GM12801 (cell line): Measurements from ENCODE around the gene CLDN14.

Source experiments
- TF ChIP-seq, protein P1 (sequence below): IDR thresholded peaks from one replicate; pipeline ENCODE4 v1.5.1; 2011; ENCODE audit warnings: control low read depth; ENCODE audit not compliant: insufficient read length; ENCODE audit errors: extremely low read depth

The CLDN14 gene

DNA sequence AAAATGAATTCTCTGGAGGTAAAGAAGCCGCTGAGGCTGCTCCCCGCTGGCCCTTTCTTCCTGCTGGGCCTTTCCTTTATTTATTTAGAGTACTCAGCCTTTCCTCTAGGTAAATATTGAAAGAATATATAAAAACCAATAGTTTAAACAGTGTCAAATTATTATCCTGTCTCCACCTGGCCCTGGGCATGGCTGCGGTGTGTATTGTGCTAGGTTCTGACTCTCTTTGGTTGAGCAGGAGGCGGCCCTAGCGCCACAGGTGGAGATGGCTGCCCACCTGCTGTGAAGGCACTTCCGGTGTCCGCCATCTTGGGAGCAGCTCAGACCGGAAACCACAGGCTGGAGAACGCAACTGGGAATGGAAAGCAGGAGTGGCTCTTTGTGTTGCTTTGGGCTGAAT is 29.0 kb upstream of the CLDN14 start:
- TF ChIP-seq, protein P1, sequence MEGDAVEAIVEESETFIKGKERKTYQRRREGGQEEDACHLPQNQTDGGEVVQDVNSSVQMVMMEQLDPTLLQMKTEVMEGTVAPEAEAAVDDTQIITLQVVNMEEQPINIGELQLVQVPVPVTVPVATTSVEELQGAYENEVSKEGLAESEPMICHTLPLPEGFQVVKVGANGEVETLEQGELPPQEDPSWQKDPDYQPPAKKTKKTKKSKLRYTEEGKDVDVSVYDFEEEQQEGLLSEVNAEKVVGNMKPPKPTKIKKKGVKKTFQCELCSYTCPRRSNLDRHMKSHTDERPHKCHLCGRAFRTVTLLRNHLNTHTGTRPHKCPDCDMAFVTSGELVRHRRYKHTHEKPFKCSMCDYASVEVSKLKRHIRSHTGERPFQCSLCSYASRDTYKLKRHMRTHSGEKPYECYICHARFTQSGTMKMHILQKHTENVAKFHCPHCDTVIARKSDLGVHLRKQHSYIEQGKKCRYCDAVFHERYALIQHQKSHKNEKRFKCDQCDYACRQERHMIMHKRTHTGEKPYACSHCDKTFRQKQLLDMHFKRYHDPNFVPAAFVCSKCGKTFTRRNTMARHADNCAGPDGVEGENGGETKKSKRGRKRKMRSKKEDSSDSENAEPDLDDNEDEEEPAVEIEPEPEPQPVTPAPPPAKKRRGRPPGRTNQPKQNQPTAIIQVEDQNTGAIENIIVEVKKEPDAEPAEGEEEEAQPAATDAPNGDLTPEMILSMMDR: no peak

- TF ChIP-seq, protein P1: no peak
Measured at GRCh38 chr21:36507397-36508018, 27.6 kb upstream of the CLDN14 start.

GRCh38 chr21:36506482-36506881 is 26.6 kb upstream of the CLDN14 start:
- TF ChIP-seq, protein P1: no peak

DNA sequence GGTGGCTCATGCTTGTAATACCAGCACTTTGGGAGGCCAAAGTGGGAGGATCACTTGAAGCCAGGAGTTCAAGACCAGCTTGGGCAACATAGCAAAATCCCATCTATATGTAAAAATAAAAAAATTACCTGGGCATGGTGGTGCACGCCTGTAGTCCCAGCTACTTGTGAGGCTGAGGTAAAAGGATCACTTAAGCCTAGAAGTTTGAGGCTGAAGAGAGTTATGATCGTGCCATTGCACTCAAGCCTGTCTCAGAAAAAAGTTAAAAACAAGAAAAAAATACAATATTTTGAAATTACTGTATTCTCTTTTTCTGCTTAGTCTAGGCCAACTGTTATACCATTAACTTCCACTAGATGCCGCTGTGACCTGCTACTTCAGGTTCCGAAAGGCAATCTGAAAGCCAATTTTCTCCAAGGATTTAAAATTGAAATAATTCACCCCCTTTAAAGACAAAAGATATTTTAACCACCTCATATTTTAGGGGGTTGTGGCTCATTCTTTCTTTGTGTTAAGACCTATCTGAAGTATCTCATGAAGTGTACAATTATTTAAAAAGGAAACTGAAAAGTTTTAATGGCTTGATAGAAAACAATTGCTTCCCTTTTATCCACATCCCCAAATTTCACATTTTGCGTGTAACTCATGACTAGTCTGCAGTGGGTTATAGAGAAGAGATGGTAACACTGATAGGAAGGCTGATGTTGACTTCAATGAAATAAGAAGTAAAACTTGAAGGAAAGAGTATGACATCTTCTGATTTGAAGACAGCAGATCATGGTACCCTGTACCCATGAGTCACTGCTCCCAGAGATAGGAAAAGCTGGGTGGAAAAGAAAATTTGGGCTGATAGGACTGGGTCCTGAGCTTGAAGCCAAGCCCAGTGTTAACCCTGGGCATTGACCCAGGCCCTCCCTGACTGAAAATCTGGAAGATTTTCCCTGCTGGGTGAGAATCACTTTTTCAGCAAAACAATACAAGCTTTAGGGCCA is 24.4 kb upstream of the CLDN14 start:
- TF ChIP-seq, protein P1: no peak

GRCh38 chr21:36502365-36502764 is 22.4 kb upstream of the CLDN14 start:
- TF ChIP-seq, protein P1: no peak

GRCh38 chr21:36501589-36501892 is 21.6 kb upstream of the CLDN14 start:
- TF ChIP-seq, protein P1: no peak

GRCh38 chr21:36499578-36500471 is 19.9 kb upstream of the CLDN14 start:
- TF ChIP-seq, protein P1: no peak
